GM18505 (cell line): ENCODE data around the gene EGFR.

Experiments
- ATAC-seq: cut with Tn5 transposase; IDR thresholded peaks from one replicate; pipeline ENCODE4 v1.9.1; 2021; ENCODE audit not compliant: unreplicated experiment
- POLR2A ChIP-seq: IDR thresholded peaks from 4 replicates; pipeline ENCODE4 v1.6.1; 2011; ENCODE audit warnings: borderline replicate concordance; ENCODE audit not compliant: insufficient read depth, insufficient read length; ENCODE audit errors: extremely low read depth

EGFR gene

GRCh38 chr7:55255496-55256445 lies 237.0 kb downstream of the EGFR start:
- TF ChIP-seq POLR2A: no peak
- ATAC-seq: peak; percentile 89

- no peak for ATAC-seq
- TF ChIP-seq POLR2A: no peak
These were observed 239.8 kb downstream of the EGFR start for GRCh38 chr7:55258631-55259030.

- no peak for ATAC-seq
- no peak for TF ChIP-seq POLR2A
These were observed 241.4 kb downstream of the EGFR start for GRCh38 chr7:55260171-55260570.

- ATAC-seq: no peak
- no peak for TF ChIP-seq POLR2A
These were observed 242.0 kb downstream of the EGFR start for GRCh38 chr7:55260676-55261385.
